HG03135 (cell line): ENCODE data around the gene ANAPC2.

Source experiments
- ATAC-seq: cut with Tn5 transposase; IDR thresholded peaks from one replicate; pipeline ENCODE4 v1.9.1; 2021; ENCODE audit warnings: mild to moderate bottlenecking, moderate library complexity; ENCODE audit not compliant: unreplicated experiment

ANAPC2 gene

GRCh38 chr9:137176302-137177182 is 11.8 kb downstream of the ANAPC2 start:
- no peak for ATAC-seq

GRCh38 chr9:137175345-137175961 is 12.9 kb downstream of the ANAPC2 start:
- ATAC-seq, result no peak

GRCh38 chr9:137174722-137175293 is 13.6 kb downstream of the ANAPC2 start:
- no peak for ATAC-seq

- ATAC-seq, result no peak
Measured at GRCh38 chr9:137173796-137174664, 14.3 kb downstream of the ANAPC2 start.

GRCh38 chr9:137172901-137173795 is 15.2 kb downstream of the ANAPC2 start:
- no peak for ATAC-seq

- ATAC-seq, result no peak
Measured at GRCh38 chr9:137171149-137171900, 17.0 kb downstream of the ANAPC2 start.

GRCh38 chr9:137170486-137171148 is 17.7 kb downstream of the ANAPC2 start:
- no peak for ATAC-seq

- no peak for ATAC-seq
Measured at GRCh38 chr9:137169896-137170358, 18.4 kb downstream of the ANAPC2 start, which contains the start of gene LRRC26. TSS of gene LRRC26 (minus strand) at chr9:137170051. CDS start at chr9:137169943, 108 bp downstream.

- ATAC-seq, result no peak
Measured at GRCh38 chr9:137168904-137169856, 19.2 kb downstream of the ANAPC2 start.

GRCh38 chr9:137168573-137168903 is 19.8 kb downstream of the ANAPC2 start:
- ATAC-seq, result no peak

GRCh38 chr9:137167747-137168572 is 20.4 kb downstream of the ANAPC2 start:
- no peak for ATAC-seq

- ATAC-seq, result no peak
Measured at GRCh38 chr9:137167277-137167746, 21.0 kb downstream of the ANAPC2 start.

GRCh38 chr9:137166380-137167229 is 21.8 kb downstream of the ANAPC2 start:
- ATAC-seq, result no peak

GRCh38 chr9:137165250-137165836 is 23.0 kb downstream of the ANAPC2 start:
- no peak for ATAC-seq
